GM19043 (cell line): ENCODE measurements around the gene CA12.
"Not testable (repeated sequence)": the region's sequence is repeated elsewhere in the genome, so short reads cannot be mapped to it uniquely, and the experiment has no call there.

Source experiments
- ATAC-seq: cut with Tn5 transposase; IDR thresholded peaks from one replicate; pipeline ENCODE4 v1.9.1; 2021; ENCODE audit warnings: low read depth; ENCODE audit not compliant: unreplicated experiment

CA12 gene

DNA sequence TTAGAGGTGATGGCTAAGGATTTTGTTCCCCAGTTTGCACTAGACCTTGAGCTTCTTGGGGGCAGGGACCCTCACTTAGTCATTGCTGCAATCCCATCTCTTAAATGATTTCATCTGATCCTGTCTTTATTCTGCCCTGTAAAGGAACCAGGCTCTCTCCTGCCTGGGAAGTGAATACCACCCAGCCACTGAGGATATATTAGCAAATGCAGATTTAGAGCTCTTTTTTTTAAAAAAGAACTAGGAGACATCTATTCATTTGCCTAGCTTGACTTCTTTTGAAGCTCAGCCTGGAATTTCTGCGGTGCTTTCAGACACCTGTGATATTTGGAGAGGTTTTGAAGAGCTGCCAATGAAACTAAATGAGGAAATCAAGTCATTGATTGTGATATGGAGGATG is 41.8 kb downstream of the CA12 start:
- no peak for ATAC-seq

DNA sequence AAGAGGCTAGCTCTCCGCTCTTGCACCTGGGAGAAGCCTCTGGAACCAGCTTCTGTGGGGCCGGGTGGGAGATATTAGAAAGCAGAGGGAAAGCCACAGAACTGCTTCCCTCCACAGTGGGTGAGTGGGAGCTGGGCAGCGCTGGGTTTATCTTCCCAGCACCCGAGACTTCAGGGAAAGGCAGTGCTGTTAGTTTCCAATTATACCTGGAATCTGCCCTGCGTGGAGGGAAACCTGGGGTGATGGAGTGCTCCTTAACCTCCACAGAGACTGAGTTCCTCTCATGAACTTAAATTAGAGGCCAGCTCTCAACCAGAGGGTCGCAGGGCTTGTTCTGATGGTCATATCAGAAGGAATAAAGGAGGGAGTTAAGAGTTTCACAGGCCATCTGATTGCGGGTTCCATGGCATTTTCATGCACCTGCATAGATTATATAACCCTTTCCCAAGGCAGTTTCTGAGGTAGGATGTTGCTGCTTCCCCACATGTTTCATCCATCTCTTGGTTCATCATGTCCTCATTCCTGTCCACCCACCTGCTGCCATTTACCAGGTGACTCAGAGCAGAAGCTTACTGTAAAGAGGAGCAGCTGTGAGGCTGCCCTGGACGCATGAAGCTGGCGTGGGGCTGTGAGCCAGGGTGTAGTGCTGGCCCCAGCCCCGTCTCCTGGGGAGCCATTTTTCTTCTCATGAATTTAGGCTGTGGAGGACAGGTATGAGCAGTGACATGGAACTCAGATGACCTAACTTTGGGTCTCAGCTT is 42.5 kb downstream of the CA12 start:
- no peak for ATAC-seq

DNA sequence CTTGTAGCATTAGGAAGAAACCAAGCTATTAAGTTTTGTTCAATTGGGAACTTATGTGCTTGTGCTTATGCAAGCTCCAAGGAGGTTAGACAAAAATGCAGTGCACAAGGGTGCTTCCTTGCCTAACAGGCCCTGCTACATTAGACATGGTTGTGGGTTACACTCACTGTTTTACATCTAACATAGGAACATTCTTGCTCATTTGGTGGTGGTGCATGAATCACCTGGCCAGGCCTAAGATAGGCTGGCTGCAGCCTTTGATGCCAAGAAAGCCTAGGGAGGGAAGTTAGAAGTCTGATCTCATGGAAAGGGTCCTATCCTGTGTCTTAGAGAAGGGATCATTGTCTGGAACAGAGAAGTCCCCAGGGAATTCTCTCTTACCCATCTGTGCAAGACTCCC is 43.5 kb downstream of the CA12 start:
- no peak for ATAC-seq

DNA sequence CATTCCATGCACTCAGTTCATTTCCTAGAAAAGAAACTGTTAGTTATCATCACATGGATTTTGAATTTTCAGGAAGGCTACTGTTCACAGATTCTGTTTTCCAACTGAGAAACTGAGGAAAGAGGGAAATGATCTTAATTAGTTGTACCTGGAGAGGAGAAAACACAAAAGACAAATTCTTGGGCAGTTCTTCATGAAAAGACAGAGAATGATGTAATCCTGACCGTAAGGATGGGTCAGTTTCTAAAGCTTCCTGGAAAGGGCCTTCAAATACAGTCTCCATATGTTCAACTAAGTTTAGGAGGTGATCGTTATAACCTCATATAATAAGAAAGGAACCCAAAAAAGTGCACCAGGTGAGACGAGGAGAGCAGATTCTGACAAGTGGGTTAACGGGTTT is 44.6 kb downstream of the CA12 start:
- no peak for ATAC-seq

DNA sequence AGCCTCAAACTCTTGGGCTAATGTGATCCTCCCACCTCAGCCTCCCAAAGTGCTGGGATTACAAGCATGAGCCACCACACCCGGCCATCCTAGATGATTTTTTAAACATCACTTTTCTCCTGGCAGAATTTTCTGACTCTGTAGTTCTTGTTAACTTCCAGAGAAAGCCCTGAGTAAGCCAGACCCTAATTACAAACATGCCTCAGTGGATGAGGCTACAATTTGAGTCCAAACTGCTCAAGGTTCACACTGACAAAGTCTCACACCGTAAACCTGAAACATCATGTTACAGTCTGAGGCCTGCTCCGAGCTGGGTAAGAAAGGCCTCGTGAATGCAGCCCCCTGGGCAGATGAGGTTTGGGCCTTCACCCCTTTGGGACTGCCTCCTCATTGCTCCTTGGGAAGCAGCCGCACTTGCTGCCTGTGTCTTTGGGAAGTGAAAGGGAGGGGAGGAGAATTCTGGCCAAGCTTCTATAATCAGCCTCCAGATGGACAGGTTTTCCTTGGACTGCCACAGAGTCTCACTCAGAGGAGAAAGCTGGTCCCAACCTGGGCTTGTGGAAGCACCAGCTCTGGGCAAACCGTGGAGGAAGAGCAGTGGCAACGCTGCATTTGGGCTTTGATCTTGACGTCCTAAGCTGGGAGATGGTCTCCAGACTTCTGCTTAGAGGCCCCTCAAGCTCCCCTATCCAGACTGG is 46.0 kb downstream of the CA12 start:
- no peak for ATAC-seq

DNA sequence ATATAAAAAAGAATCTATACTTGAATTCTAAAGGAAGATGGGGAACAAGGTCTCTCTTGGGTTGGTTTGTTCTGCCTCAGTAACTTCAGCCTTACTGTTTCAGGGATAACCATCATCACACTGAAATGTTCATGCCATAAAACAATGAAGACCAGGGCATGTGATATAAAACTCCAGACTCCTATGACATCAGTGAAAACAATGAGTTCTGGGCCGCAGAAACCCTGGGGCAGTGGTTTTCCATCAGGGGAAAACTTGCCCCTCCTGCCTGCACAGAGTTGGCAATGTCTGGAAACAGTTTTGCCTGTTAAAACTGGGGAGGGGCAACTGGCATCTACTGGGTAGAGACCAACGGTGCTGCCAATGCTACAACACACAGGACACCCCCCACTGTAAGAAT is 46.8 kb downstream of the CA12 start:
- ATAC-seq = no peak

DNA sequence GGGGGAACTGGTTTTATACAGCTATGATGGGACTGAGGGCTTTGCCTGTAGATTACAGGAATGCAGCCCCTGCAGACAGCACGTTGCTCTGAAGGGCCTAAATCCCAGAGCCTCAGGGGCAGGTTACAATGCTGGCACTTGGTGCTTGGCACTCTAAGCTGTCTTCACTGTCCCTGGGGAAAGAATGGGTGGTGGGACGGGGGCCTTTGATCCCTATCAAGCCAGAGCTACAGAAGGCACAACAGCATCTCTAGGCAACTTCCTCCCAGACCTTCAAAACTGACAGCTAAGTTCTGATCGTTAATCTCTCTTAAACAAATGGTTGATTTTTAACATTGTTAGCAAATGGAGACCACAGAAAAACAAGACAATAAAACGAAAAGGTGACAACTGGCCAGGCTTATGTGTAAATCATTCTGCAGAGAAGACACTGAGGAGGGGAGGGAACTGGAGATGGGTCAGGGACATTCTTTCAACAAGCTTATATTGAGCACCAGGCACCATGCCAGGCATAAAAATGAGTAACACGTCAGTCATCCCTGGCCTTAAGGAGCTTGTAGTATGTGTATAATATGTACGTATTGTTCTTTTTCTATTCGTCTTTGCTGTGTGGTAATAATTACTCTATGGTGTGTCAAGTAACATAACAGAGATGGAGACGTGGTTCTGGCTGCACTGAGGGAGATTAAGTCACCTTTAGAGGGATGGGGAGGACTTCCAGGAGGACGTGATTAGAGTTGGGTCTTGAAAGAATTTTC is 49.1 kb downstream of the CA12 start:
- ATAC-seq = no peak

DNA sequence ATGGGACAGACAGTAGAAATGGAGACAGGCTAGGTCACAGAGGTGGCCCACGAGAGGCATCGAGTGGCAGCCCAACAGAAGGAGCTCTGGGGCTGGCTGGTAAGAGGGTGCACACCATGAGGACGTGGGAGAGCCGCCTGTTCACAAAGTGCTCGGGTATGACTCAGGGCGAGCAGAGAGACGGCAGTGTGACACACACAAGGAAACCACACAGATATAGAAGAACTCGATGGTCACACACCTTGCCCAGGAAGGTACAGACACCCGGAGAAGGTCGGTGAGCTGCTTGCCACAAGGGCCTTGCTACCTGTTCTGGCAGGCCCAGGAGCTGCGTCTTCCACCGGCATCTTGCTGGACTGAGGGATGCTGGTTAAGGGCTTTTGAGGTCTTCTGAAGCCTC is 50.2 kb downstream of the CA12 start:
- no peak for ATAC-seq

DNA sequence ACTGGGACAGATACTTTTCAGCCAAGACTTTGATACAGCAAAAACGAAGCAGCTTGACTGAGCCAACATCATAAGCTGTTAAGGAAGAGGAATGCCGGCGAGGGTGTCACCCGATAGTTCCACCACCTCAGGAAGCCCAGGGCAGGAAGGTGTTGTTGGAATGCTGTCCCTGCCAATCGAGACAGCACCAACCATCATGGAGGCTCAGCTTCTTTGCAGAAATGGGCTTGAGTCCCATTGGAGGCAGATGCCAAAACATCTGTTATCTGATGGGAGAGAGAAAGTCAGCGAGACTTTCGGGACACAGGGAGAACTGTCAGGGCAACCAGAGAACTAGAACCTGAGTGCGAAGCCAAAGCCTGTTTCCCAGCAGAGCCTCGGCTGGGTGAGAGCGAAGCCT is 50.7 kb downstream of the CA12 start:
- no peak for ATAC-seq

DNA sequence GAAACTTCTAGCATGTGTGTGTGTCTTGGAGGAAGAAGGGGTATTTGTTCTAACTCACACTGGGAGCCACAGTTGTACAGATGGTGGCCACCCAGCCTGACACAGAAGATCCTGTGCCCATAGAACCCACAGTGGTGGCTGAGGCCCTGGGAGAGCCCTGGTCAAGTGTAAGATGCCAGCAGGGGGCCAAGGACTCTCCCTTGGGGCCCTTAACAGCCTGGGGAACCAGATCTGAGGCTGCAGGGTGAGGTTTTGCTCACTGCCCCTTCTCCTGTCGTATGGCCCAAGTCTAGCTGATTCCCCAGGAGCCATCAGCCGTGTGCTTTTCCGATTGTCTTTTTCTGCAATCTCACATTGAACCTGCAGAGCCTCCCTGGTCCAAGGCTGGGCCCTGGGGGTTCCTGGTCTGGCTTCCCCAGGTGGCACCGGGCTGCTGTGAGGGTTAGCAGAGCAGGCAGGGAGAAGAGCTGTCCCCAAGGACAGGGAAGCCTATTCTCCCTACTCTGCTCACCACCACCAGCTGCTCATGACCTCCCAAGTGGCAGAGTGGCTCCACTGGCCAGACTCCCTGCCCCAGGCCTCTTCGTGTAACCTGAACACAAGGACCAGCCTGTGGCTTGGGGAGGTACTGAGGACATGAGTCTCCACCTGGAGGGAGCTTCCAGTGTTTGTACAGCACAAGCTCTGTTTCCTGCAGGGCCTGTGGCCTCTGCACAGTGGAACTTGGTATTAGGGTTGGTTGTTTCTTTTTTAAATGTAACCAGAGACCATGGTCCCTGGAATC is 51.9 kb downstream of the CA12 start:
- ATAC-seq = no peak

DNA sequence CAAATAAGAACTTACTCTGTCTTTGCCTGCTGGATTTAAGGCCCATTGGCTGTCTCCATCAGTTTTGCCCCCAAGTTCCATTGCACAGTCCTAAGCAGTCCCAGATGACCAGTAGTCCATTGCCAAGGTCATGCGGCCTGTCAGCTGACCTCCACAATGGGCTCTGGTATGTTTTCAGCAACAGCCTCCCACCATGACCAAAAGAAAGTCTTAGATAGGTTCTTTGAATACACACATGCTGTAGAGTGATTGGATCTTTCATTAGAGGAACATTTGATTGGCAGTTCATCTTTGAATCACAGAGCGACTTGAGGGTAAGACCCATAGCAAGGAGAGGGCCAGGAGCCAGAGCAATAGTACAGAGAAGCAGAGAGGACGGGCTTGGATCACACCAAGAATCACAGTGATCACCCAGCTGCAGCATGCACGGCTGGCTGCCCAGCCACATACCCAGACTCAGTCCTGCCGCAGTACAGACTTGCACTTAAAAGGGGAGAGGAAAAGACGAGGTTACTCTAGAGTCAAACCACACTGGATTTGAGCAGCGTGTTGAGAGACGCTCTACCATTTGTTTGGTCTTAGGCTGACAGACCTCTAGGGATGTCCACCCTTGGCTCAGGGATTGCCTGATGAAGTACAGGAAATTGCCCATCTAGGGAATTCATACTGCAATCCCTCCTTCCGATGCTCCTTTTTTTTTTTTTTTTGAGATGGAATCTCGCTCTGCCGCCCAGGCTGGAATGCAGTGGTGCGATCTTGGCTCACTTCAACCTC is 53.8 kb downstream of the CA12 start:
- ATAC-seq = no peak

DNA sequence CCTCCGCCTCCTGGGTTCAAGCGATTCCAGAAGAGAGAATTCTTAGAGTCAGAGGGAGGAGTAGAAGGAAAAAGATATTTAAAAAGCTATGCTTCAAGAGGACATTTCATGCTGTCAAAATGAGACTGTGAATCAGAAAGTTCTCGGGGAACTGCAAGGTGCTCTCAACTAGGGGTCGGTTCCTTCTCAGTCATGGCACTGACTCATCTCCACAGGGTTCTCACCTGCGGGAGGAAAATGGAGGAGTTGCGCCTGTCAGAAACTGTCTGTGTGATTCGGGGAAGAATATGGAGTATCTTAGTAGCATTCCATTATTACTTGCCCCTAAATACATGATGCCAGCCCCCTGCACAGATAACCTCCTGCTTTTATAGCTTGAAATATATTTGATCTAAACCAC is 56.9 kb downstream of the CA12 start:
- ATAC-seq = no peak

DNA sequence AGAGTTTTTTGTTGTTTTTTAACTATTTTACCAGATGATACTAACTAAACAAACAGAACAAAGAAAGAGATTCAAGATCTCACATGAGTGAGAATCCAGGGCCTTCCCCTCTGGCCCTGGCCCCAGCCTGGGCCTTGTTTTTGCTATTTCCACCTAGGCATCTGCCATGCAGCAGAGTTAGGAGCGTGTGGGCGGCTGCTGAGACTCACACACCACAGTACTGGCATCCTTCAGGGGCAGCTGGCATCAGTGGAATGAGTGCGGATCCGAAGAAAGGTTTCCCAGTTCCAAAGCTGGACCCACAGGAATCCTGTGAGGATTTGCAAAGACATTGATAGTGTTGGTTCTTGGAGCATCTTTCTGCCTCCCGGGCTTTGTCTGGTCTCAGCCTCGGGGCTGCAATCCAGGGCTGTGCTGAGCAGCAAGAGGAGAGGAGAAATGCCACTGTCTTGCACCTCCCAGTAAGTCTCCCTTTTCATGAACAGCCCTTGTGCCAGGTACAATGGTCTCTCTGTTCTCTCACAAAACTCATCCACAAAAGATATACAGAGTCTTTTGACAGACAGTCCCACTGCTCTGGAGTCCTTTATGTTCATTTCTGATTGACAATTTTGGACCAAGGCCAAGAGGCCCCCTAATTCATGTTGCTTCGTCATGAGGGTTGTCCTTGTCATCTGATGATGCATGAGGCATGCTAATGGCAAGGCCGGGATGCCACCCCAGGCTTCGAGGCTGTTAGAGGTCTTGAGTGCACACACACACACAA is 57.7 kb downstream of the CA12 start:
- ATAC-seq = no peak

DNA sequence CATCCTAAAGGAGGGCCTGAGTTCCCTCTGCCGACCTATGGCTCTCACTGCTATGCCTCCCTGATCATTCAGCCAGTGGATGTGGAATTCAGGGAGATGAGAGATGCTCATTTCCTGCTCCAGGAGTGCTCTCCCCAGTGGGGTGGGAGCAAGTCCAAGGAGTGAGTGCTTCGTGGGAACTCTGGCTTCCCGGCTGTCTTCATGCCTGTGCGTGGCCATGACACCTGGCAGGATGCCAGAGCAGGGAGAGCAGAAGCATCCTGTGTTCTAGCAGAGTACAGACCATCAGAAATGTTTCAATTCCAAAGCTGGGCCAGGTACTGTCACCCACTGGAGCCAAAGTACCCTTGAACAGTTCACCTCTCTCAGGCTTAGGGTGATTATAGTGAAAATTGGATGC is 59.1 kb downstream of the CA12 start:
- ATAC-seq = no peak

DNA sequence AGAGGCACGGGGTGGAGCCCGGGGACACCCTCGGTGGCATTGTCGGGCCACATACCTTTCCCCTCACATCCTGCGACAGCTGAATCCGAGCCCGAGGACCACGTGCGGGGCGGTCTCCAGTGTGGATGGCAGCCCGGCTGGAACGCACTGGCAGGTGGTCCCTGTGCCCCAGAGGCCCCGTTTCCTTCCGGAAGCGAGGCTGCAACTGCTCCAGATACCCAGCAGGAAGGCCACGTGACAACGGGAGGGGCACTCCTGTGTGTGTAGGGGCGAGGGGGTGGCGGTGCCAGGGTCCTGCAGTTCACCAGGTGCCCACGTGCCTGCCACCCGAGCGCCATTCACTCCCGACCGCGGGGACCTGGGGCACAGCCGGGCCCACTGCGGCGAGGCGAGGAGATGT is 60.2 kb downstream of the CA12 start:
- ATAC-seq = no peak

DNA sequence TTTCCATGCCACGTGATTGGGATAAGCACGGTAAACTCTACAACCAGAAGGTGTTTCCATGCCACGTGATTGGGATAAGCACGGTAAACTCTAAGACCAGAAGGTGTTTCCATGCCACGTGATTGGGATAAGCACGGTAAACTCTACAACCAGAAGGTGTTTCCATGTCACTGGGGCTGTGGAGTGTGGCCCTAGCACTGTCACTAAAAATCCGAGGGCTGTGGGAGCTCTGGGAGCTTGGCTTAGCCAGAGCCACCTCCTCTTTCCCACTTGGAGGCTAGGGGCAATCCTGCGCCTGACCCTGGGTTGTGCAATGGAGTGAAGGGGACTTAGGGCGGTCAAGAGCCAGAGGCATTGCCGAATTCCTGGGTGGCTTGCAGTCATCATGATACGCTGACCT is 60.7 kb downstream of the CA12 start:
- not testable (repeated sequence) for ATAC-seq

DNA sequence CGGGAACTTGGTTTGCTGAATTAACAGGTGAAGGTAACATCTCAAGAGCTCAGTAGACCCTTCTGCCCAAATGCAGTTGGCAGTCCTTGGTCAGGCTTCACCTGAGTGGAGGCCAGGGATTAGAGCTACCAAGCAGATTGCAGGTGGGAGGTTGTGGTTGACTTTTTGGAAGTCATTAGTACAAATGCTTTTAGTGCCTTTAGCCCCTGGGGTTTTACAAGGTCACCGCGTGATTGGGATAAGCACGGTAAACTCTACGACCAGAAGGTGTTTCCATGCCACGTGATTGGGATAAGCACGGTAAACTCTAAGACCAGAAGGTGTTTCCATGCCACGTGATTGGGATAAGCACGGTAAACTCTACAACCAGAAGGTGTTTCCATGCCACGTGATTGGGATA is 61.2 kb downstream of the CA12 start:
- not testable (repeated sequence) for ATAC-seq

DNA sequence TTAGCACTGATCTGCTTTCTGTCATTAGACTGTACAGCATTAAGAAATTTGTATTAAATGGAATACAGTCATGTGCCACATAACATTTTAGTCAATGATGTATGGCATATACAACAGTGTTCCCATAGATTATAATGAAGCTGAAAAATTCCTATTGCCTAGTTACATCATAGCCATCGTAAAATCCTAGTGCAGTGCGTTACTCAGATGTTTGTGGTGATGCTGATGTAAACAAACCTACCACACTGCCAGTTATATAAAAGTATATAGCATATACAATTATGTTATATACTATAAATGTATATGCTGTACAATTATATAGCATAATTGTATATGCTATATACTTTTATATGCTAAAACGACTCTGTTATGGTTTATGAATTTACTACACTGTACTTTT is 62.6 kb downstream of the CA12 start:
- no peak for ATAC-seq

DNA sequence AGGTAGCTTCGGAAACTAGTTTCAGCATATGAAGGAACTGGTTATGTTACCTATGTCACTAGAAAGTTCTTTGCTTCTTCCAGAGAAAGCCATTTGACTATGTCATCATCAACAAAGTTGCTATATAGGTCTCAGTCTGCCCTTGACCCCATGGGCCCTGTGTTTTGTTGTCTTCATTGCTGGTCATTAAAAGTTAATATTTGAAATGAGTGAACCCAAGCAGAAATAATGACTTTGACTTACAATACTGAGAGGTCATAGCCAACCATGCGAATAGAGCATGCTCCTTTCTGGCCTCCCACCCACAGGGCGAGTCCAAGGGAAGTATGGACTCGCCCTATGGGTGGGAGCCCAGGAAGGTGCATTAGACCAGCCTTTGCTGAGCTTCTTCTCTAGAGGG is 63.3 kb downstream of the CA12 start:
- no peak for ATAC-seq
